Mesenchymal stem cell (in vitro differentiated cells and primary cell): ENCODE results near the gene EDRF1.

Experiments used
- DNase-seq: peaks from one replicate; pipeline ENCODE4 v3.0.0-alpha.2; 2013
- H2AFZ ChIP-seq: one replicate; pipeline ENCODE4 v1.6.1; 2013; ENCODE audit warnings: low read depth, mild to moderate bottlenecking, control low read depth, inconsistent platforms, low read length, moderate library complexity
- H2AK5ac ChIP-seq: 2 replicates; pipeline ENCODE4 v1.6.1; 2013; ENCODE audit warnings: low read length, moderate library complexity, mild to moderate bottlenecking, inconsistent platforms; ENCODE audit not compliant: severe bottlenecking
- H2BK120ac ChIP-seq: one replicate; pipeline ENCODE4 v1.6.1; 2013; ENCODE audit warnings: low read depth, mild to moderate bottlenecking, inconsistent platforms, low read length, moderate library complexity
- H2BK12ac ChIP-seq, 2 experiments: one replicate each; pipeline ENCODE4 v1.6.1; 2013; ENCODE audit warnings: inconsistent platforms in 2 of 2, low read length in 2 of 2, mild to moderate bottlenecking in 2 of 2, moderate library complexity in 2 of 2, control low read depth in 1 of 2
- H2BK15ac ChIP-seq: one replicate; pipeline ENCODE4 v1.6.1; 2013; ENCODE audit warnings: mild to moderate bottlenecking, low read depth, inconsistent platforms; ENCODE audit not compliant: poor library complexity, severe bottlenecking
- H2BK5ac ChIP-seq: 2 replicates; pipeline ENCODE4 v1.6.1; 2013; ENCODE audit warnings: low read depth, mild to moderate bottlenecking, low read length, control low read depth, inconsistent platforms; ENCODE audit not compliant: poor library complexity, severe bottlenecking
- H3K14ac ChIP-seq, 2 experiments: one replicate each; pipeline ENCODE4 v1.6.1; 2013; ENCODE audit warnings: inconsistent platforms in 2 of 2, low read length in 2 of 2, control low read depth in 1 of 2, mild to moderate bottlenecking in 1 of 2, moderate library complexity in 1 of 2
- H3K18ac ChIP-seq, 2 experiments: one replicate each; pipeline ENCODE4 v1.6.1; 2013; ENCODE audit warnings: inconsistent platforms in 2 of 2, low read length in 2 of 2, control low read depth in 1 of 2, low read depth in 1 of 2, mild to moderate bottlenecking in 1 of 2
- H3K23ac ChIP-seq, 2 experiments: one replicate each; pipeline ENCODE4 v1.6.1; 2013; ENCODE audit warnings: inconsistent platforms in 2 of 2, low read length in 2 of 2, mild to moderate bottlenecking in 2 of 2, moderate library complexity in 2 of 2, control low read depth in 1 of 2
- H3K27ac ChIP-seq: 2 replicates; pipeline ENCODE4 v1.5.1; 2013; ENCODE audit warnings: mild to moderate bottlenecking, moderate library complexity, low read length, control low read depth, inconsistent platforms; ENCODE audit not compliant: poor library complexity, severe bottlenecking
- H3K27me3 ChIP-seq, 2 experiments: 2 replicates each; pipeline versions ENCODE4 v1.6.1 to v1.7.0; 2013; ENCODE audit warnings: low read length in 2 of 2, mild to moderate bottlenecking in 2 of 2, moderate library complexity in 2 of 2, control low read depth in 1 of 2, inconsistent platforms in 1 of 2; ENCODE audit not compliant: control insufficient read depth in 1 of 2, insufficient read depth in 1 of 2
- H3K36me3 ChIP-seq, 2 experiments: 2 replicates each; pipeline versions ENCODE4 v1.6.1 to v1.7.0; 2013; ENCODE audit warnings: low read length in 2 of 2, control low read depth in 1 of 2, inconsistent platforms in 1 of 2, low read depth in 1 of 2, mild to moderate bottlenecking in 1 of 2; ENCODE audit not compliant: insufficient read depth in 2 of 2, control insufficient read depth in 1 of 2
- H3K4ac ChIP-seq, 2 experiments: one replicate each; pipeline ENCODE4 v1.6.1; 2013; ENCODE audit warnings: inconsistent platforms in 2 of 2, low read length in 2 of 2, mild to moderate bottlenecking in 2 of 2, moderate library complexity in 2 of 2, control low read depth in 1 of 2, low read depth in 1 of 2
- H3K4me1 ChIP-seq: 2 replicates; pipeline ENCODE4 v1.6.1; 2013; ENCODE audit warnings: low read depth, low read length, control low read depth; ENCODE audit not compliant: control insufficient read depth, insufficient read depth
- H3K4me2 ChIP-seq: 2 replicates; pipeline ENCODE4 v1.6.1; 2013; ENCODE audit warnings: low read length, mild to moderate bottlenecking, inconsistent platforms; ENCODE audit not compliant: poor library complexity, severe bottlenecking
- H3K4me3 ChIP-seq, 2 experiments: 2 replicates each; pipeline versions ENCODE4 v1.5.1 to v1.7.0; 2013; ENCODE audit warnings: low read length in 2 of 2, mild to moderate bottlenecking in 2 of 2, control low read depth in 1 of 2, low read depth in 1 of 2; ENCODE audit not compliant: insufficient read depth in 1 of 2
- H3K79me1 ChIP-seq: replicated peaks from 2 replicates; pipeline ENCODE4 v1.6.1; 2013; ENCODE audit warnings: mild to moderate bottlenecking, control low read depth, low read length, inconsistent platforms; ENCODE audit not compliant: poor library complexity, severe bottlenecking
- H3K9ac ChIP-seq: 2 replicates; pipeline ENCODE4 v1.7.0; 2013; ENCODE audit warnings: mild to moderate bottlenecking, low read length, moderate library complexity
- H3K9me3 ChIP-seq: 2 replicates; pipeline ENCODE4 v1.7.0; 2013; ENCODE audit warnings: mild to moderate bottlenecking, low read length; ENCODE audit not compliant: control insufficient read depth
- H4K8ac ChIP-seq: one replicate; pipeline ENCODE4 v1.6.1; 2013; ENCODE audit warnings: inconsistent platforms, mild to moderate bottlenecking, low read length, moderate library complexity
- H4K91ac ChIP-seq: one replicate; pipeline ENCODE4 v1.6.1; 2013; ENCODE audit warnings: mild to moderate bottlenecking, low read length, inconsistent platforms
- WGBS: methylation state at CpG from one replicate; pipeline ENCODE4 v1.1.7; 2013; ENCODE audit warnings: mixed read lengths; 5-methylcytosine and 5-hydroxymethylcytosine counted together

Gene EDRF1

DNA sequence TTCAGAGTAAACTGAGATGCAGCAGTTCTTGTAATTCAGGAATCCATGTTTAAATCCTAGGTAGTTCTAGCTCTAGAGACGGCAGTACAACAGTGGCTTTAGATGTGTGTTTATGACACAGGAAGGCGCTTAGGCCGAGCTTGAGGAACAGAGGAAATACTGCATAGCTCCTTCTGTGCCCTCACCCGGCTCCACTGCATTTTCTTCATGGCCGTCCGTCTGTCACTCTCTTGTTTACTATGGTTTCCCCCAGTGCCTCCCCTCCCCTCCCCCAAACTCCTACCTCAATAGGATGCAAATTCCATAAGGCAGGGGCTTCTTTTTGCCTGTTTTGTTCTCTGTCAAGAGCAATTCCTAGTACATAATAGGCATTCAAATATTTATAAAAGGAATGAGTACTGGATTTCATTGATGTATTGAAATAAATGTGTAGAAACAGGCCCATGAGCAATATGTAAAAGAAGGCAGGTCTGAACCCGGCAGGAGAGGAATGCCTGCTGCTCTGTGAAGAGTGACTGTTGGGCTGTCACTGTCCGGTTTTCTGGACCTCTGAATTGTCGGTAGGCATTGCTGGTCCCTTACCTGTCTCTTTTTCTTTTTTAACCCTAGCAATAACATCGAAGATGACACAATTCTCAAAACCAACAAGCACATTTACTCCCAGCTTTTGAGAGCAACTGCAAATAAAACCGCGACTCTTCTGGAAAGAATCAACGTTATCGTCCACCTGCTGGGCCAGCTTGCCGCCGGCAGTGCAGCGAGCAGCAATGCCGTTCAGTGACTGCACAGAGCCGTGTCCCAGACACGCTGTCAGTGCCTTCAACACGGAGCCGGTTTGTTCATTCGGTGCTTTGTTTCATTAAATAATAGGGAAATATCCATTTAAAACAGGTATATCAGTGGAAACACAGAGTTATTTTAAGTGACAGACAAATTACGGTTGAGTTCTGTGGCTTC, 43.5 kb downstream of the EDRF1 start:
- no peak overlapping the region for H3K4me3 ChIP-seq
- H3K36me3 ChIP-seq = peaks cover 29 to 88% of the 10 kb centered on the region in 2 experiments
- H3K9ac ChIP-seq = no peak overlapping the region
- H3K9me3 ChIP-seq = no peaks in the 10 kb centered on the region
- H2AK5ac ChIP-seq = no peak overlapping the region
- no peak overlapping the region for H4K91ac ChIP-seq
- no peaks in the 10 kb centered on the region for H3K4me1 ChIP-seq
- DNase-seq = no peak
- H3K27ac ChIP-seq = no peak overlapping the region
- 92% methylated on average over 20 of the region's 24 CpGs for WGBS
- H3K27me3 ChIP-seq = no peaks in the 10 kb centered on the region
- no peak overlapping the region for H3K4ac ChIP-seq
- no peak overlapping the region for H2BK5ac ChIP-seq
- no peak overlapping the region for H2BK12ac ChIP-seq
- H2BK120ac ChIP-seq = no peak overlapping the region
- H4K8ac ChIP-seq = no peak overlapping the region
- H3K23ac ChIP-seq = no peak overlapping the region
- H2BK15ac ChIP-seq = no peak overlapping the region
- no peak overlapping the region for H2AFZ ChIP-seq
- no peak overlapping the region for H3K18ac ChIP-seq
- H3K79me1 ChIP-seq = peaks cover 11% of the 10 kb centered on the region
- no peak overlapping the region for H3K14ac ChIP-seq
- no peak overlapping the region for H3K4me2 ChIP-seq

DNA sequence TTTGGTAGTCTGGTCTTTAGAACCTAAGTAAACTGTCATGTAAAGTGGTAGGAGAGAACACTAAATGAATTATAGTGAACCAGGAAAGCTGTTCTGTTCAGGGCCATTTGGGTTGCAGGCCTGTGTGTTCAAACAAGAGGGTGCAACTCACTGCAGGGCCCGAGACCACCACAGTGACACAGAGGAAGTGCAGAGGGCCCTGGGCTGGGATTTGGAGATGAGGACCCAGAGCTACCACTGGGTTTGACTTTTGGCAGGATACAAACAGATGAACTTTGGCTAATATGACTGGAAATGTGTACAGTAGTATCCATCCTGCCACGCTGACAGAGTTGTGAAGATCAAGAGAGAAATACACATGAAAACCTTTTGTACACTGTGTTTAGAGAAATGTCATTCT, 46.3 kb downstream of the EDRF1 start:
- no peak overlapping the region for H4K91ac ChIP-seq
- no peak overlapping the region for H4K8ac ChIP-seq
- H3K4me2 ChIP-seq = no peak overlapping the region
- H3K23ac ChIP-seq = no peak overlapping the region
- no peak overlapping the region for H3K4me3 ChIP-seq
- no peak for DNase-seq
- no peaks in the 10 kb centered on the region for H3K27me3 ChIP-seq
- no peak overlapping the region for H2AK5ac ChIP-seq
- H3K18ac ChIP-seq = no peak overlapping the region
- H3K36me3 ChIP-seq = peaks cover 24 to 68% of the 10 kb centered on the region in 2 experiments
- H2BK5ac ChIP-seq = no peak overlapping the region
- no peak overlapping the region for H2BK120ac ChIP-seq
- no peak overlapping the region for H3K9ac ChIP-seq
- H3K27ac ChIP-seq = no peak overlapping the region
- no peaks in the 10 kb centered on the region for H3K9me3 ChIP-seq
- H2BK12ac ChIP-seq = no peak overlapping the region
- no peak overlapping the region for H3K4ac ChIP-seq
- H3K14ac ChIP-seq = no peak overlapping the region
- no peaks in the 10 kb centered on the region for H3K4me1 ChIP-seq
- 96% methylated on average over 2 of the region's 2 CpGs for WGBS
- no peak overlapping the region for H2BK15ac ChIP-seq
- H2AFZ ChIP-seq = no peak overlapping the region
- H3K79me1 ChIP-seq = peaks cover 3% of the 10 kb centered on the region

- Histone ChIP-seq H3K4me2 (no peak overlapping the region), H2AFZ (no peak overlapping the region), H3K4me1 (no peaks in the 10 kb centered on the region), H2AK5ac (no peak overlapping the region), H3K18ac (no peak overlapping the region), H3K4me3 (no peak overlapping the region), H4K8ac (no peak overlapping the region), H3K79me1 (peaks cover 3% of the 10 kb centered on the region), H3K9ac (no peak overlapping the region), H3K27ac (no peak overlapping the region), H3K23ac (no peak overlapping the region), H4K91ac (no peak overlapping the region), H2BK5ac (no peak overlapping the region), H3K9me3 (no peaks in the 10 kb centered on the region), H2BK15ac (no peak overlapping the region), H3K14ac (no peak overlapping the region), H3K27me3 (no peaks in the 10 kb centered on the region), H2BK120ac (no peak overlapping the region), H3K36me3 (peaks cover 24 to 61% of the 10 kb centered on the region in 2 experiments), H3K4ac (no peak overlapping the region), H2BK12ac (no peak overlapping the region)
- DNase-seq = no peak
- 96% methylated on average over 4 of the region's 4 CpGs for whole genome bisulfite sequencing
Measured at GRCh38 chr10:125766511-125766910, 47.0 kb downstream of the EDRF1 start.

DNA sequence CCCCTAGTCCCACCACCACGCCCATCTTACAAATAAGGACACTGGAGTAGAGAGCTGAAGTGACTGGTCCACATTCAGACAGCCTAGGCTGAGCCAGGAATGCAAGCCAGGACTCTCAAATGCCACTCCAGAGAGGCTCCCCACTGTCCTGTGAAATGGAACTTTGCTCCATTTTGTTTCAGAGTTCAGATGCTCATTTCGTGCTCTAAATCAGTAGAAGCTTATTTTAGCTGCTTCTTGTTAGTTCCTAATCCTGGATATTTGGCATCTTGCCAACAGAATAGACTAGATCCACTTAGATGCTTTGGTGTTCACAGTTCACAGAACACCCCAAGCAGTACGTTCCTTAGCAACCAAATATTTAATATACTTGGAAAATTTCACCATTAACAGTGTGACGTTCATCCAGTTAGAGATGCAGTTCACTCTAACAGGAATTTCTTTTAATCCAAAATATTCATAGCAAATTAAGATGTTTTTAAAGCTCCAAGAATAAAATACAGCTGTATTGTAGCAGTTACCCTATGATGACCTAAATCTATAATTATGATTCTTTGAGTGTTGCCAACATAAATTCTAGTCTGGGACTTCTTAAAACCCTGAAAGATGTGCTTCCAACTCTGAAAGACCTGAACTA, 48.8 kb downstream of the EDRF1 start:
- Histone ChIP-seq H3K18ac (no peak overlapping the region), H3K27ac (no peak overlapping the region), H3K4me3 (no peak overlapping the region), H2BK5ac (no peak overlapping the region), H3K4me2 (no peak overlapping the region), H2BK15ac (no peak overlapping the region), H3K79me1 (peaks cover 3% of the 10 kb centered on the region), H3K14ac (no peak overlapping the region), H3K4ac (no peak overlapping the region), H3K36me3 (peaks cover 20 to 43% of the 10 kb centered on the region in 2 experiments), H4K91ac (no peak overlapping the region), H2AK5ac (no peak overlapping the region), H2BK12ac (no peak overlapping the region), H2BK120ac (no peak overlapping the region), H3K23ac (no peak overlapping the region), H3K9me3 (no peaks in the 10 kb centered on the region), H2AFZ (no peak overlapping the region), H4K8ac (no peak overlapping the region), H3K4me1 (no peaks in the 10 kb centered on the region), H3K9ac (peak overlapping the region; percentile 37), H3K27me3 (no peaks in the 10 kb centered on the region)
- DNase-seq = peak; percentile 12
- WGBS = 93% methylated on average over 4 of the region's 4 CpGs
